Fibroblast of skin of left biceps (primary cell): ENCODE measurements around the gene NMT2.
"Not testable (repeated sequence)": the region's sequence is repeated elsewhere in the genome, so short reads cannot be mapped to it uniquely, and the experiment has no call there.

ENCODE experiments used
- DNase-seq, 2 experiments: peaks; one replicate each; pipeline ENCODE4 v3.0.0-alpha.2; 2013; ENCODE audit warnings: low read depth in 2 of 2

NMT2 gene

DNA sequence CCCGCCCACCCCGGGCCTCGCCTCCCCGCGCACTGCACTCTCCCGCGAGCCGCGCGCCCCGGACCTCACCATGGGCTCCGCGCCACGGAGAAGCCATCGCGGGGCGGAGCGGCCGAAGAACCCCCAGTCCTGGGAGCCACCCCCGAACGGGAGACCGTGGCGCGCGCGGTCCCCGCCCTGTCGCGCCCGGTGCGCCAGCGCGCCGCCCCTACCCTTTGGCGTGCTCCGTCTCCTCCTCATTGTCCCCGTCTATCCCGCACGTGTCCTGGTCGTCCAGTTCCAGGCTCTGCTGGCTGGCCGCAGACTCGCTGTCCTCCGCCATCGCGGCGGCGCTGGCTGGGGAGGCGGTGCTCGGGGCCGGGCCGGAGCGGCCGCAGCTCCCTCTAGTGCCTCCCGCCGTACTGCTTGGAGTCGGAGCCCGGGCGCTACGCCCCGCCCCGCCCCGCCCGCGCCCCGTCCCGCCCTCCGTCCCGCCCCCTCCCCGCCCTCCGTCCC, at the start of gene NMT2:
Gene NMT2, minus strand, starts transcription at position 403 of the 495 bp plus-strand sequence. Its CDS starts 81 bp downstream, at position 322.
- no peak for DNase-seq

DNA sequence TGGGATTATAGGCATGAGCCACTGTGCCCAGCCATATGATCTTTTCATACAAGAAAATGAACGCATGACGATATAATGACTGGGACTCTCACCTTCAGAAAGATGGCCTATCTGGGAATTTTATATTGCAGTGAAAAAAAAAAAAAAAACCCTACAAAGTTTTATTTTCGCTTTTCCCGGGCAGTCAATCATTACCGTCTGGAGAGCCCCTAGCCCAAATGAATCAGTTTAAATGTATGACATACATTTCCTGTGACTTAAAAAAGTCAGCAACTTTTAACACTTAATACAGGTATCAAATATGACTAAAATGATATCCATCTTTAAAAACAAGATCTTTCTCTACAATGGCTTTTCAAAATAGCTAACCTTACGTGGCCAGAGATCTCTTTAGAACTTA, 48.2 kb upstream of the NMT2 start:
- no peak for DNase-seq

DNA sequence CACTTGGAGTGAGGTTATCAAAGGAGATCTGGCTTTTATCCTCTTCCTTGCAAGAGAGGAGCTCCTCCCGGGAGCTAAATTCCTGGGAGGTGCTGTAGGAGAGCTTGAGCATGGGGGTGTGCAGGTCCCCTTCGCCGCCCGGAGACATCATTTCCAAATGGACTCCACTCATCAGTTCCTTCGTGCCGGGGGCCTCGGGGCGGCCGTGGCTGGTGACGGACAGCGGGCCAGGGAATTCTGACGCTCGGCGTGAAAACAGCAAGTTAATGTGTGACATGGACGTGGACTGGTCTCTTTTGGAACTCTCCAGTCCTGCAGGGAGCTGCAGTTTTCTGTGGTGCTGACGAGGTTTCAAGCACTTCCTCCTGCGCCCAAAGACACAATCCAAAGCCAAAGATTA, 45.7 kb upstream of the NMT2 start:
- no peak for DNase-seq

DNA sequence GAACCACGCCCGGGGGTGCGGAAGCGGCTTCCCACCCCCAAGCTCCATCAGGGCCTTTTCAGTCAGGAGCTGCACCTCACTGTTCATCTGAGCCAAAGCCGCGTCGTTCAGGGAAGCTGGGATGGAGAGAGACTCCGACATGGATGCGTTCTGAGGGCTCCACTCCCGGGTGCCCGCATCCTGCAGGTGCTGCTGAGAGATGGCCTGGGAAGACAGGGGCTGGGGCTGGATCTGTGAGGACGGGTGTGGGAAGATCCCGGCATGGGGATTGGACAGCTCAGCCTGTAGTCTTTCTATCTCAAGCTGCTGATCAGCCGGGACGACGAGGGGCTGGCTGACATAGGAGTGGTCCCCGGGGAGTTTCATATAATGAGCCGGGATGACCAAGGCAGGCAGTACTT, 45.0 kb upstream of the NMT2 start:
- no peak for DNase-seq

DNA sequence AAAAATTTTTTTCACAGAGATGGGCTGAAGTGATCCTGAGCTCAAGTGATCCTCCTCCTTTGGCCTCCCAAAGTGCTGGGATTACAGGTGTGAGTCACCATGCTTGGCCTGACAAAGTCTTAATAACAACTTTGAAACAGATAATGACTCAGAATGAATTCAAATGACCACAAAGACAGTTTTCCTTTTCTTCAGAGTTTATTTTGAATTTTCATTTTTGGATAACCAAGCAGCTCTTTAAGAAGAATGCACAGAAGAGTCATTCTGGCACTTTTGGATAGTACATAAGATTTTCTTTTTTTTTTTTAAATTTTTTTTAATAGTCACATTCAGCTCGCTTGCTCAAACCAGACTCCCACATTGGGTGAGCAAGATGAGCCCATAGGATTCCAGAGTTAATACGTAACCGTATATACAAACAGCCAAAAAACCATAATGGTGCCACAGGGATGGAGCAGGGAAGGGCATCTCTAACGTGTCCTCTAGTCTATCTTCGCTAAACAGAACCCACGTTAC, 43.0 kb upstream of the NMT2 start:
- DNase-seq: peak in 1 of 2 experiments; percentile 47

DNA sequence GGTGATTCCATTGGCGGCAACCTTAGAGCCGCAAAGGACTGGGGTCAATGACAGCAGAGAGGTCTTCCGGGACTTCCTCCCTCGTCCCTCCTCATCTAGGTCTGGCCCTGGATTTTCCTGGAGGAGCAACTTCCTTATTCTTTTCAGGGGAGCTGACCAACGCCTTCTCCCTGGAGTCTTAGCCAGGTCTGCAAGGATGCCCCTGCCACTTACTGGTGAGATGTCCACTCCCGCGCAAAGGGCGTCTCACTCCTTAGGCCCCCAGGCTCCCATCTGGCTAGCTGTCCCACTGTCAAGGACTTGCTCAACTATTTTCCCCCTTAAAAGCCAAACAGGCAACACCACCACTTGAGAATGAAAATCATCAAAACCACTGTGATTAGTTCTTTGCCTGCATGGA, 42.0 kb upstream of the NMT2 start:
- no peak for DNase-seq

DNA sequence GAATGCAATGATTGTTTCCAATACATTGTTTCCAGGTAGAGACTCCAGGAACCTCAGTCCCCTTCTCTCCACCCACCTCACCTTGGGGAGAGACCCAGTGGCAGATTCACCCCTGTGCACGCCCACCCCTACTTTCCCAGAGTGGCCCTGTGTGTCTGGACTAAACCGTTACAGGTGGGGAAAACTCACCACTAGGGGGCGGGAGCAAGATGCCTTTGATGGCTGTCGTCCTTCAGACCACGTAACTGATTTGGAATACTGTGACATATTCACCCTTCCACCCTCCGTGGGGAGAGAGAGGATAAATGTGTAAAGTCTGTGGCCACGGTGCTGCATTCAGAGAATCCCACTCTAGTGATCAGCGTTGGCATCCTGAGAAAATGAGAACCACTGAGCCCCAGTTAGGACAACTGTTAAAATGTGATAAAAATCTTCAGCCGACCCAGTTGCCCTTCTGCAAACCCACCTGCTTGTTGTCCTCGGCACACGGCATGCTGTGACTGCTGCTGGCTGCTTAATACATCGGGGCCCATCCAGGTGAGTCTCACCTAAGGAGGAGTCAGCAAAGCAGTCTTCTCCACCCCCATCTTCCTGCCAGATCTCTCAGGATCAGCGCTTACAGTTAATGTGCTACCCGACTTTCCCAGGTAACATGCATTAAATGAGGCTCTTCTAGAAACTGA, 41.5 kb upstream of the NMT2 start:
- peak in 1 of 2 experiments; percentile 32 for DNase-seq

DNA sequence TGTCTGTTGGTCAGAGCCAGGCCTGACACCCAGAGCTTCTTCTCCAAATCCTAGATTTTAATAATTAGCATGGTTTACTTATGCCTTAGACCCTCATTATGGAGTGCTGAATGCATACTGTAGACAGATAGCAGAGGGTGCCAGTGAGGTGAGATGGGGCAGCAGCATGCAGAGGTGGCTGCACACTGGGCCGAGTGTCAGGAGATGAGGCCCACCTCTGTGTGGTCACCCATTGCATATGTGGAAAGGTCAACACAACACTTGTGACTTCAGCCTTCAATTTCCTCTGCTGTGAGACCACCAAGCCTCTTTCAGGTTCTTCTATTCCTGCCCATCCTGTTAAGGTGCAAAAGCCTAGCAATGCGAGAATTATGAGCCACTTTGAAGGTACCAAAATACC, 39.7 kb upstream of the NMT2 start:
- no peak for DNase-seq

DNA sequence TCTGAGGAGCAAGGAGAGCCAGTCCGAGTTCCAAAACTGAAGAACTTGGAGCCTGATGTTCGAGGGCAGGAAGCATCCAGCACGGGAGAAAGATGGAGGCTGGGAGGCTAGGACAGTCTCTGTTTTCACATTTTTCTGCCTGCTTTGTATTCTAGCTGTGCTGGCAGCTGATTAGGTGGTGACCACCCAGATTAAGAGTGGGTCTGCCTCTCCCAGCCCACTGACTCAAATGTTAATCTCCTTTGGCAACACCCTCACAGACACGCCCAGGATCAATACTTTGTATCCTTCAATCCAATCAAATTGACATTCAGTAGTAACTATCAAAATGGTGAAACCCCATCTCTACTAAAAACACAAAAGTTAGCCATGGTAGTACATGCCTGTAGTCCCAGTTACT, 38.9 kb upstream of the NMT2 start:
- not testable (repeated sequence) for DNase-seq

DNA sequence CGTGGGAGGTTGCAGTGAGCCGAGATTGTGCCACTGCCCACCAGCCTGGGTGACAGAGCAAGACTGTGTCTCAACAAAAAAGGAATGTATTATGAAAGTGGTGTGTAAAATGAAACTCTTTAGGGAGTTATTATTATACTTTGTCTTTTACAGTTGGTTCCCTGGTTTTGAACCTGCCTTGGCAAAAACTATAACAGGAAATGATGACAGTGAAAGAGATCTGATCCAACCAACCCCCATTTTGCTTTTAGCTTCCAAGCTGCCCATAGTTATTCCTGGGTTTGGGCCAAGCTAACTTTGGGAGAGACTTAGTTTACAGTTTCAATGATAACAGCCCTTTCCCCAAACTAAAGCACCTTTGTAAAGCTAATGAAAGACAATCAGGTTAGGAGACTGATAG, 34.1 kb upstream of the NMT2 start:
- DNase-seq: no peak

DNA sequence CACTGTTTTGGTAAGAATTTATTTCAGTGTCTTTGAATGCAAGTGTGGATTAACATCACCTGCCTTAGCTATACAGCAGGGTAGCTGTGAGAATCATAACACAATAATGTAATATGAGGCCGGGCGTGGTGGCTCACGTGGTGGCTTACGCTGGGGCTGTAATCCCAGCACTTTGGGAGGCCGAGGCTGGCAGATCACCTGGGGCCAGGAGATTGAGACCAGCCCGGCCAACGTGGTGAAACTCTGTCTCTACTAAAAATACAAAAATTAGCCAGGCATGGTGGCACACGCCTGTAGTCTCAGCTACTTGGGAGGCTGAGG, 33.8 kb upstream of the NMT2 start:
- not testable (repeated sequence) for DNase-seq

DNA sequence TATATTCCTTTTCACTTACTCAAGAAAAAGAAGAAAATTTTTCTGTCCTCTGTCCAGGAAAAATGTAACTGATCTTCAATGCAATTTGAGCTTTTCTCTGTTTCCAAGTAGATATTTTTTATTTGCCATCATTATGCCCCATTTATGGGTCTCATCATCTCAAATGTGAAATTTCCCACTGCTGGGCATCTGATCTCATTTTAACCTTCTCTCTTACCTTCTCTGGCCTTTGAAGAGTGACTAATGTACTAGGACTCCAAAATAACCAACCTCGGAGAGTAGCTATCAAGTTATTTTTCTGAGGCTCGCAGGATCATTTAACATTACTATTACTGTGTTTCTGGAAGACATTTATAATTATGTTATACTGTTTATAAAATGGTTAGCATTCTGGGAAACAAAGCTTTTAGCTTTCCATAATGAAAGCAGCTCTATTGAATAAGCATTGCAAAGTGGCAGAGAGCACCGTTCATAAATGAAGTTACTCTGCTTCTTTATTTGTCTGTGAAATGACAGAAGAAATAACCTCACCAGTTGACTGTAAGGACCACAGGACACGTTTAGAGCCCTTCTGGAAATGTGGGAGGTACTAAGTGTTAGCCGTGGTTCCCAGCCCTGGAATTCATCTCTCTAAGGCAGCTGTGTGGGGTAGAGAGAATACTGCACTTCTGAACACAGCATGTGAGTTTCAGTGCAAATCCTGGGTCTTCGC, 33.3 kb upstream of the NMT2 start:
- DNase-seq: no peak

DNA sequence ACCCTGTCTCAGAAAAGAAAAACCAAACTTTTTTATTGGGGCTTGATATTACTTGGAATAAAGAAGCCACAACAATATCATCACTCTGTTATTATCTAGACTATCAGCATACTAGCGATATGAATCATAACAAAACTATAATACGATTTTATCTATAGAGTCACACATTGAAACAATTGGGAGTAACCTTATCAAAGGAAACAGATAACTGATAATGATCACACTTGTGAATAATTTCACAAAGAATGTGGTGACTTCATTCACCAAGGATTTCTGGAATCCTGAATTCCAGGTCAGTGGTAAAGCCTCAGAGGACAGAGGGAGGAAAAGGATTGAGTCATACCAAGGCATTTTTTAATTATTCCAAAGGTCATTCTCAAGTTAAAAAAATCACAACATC, 32.1 kb upstream of the NMT2 start:
- DNase-seq: peak; percentile 85 to 86

DNA sequence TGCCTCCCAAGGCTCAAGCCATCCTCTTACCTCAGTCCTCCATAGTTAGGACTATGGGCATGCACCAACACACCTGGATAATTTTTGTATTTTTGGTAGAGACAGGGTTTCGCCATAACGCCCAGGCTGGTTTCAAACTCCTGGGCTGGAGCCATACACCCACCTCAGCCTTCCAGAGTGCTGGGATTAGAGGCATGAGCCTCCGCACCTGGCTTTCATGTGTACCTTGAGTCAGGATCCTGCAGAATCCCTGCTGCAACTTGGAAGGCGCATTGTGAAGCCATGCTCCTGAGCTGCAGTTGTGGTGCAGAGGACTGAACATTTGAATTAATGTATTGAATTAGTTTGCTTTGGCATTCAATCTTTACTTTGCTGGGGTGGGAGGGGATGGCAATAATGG, 29.4 kb upstream of the NMT2 start:
- no peak for DNase-seq

DNA sequence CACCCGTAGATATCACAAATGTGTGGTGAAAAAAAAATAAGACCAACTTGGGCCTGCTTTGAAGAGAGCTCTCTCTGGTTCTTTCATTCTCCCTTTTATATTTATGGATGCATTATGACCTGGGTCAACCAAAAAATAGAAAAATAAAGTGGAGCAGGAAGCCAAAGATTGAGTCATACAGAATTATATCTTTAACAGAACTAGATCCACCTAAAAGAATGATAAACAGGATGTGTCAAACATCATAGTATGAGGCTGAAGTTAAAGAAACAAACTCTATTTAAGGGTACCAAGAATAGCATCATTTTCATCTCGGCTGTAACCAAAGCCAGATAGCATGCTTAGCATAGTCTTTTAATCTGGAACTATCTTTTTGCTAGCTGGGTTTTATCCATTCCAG, 28.8 kb upstream of the NMT2 start:
- no peak for DNase-seq

DNA sequence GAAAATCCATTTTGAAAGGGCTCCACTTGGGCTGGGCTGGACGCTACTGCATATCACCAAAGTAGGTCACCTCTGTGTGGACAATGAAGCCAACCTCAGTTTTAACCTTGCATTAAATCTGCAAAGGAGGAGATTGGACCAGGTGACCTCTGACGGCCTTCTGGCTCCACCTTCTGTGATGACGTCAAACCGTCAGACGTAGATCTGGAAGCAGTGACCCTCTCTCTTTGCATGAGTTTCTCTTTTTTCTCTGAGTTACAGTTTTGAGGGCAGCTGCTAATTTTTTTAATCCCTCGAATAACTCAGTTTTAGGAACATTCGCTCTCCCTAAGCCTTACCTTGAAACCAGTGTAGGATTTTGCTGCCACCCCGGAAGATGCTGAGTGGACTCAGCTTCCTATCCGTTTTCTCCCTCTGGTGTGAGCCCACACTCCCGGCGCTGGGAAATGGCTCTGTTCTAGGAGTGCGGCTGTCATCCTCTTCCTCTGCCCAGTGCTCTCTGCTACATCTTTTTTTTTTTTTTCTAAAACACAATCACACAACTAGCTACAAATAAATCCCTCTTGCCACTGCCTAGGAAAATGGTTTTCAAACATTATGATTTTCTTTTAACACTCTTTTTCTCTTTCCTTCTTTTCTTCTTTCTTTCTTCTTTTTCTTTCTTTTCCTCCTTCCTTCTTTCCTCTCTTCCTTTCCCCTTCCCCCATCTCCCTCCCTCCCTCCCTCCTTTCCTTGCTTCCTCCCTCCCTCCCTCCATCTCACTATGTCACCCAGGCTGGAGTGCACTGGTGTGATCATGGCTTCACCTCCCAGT, 27.7 kb upstream of the NMT2 start:
- DNase-seq: no peak

DNA sequence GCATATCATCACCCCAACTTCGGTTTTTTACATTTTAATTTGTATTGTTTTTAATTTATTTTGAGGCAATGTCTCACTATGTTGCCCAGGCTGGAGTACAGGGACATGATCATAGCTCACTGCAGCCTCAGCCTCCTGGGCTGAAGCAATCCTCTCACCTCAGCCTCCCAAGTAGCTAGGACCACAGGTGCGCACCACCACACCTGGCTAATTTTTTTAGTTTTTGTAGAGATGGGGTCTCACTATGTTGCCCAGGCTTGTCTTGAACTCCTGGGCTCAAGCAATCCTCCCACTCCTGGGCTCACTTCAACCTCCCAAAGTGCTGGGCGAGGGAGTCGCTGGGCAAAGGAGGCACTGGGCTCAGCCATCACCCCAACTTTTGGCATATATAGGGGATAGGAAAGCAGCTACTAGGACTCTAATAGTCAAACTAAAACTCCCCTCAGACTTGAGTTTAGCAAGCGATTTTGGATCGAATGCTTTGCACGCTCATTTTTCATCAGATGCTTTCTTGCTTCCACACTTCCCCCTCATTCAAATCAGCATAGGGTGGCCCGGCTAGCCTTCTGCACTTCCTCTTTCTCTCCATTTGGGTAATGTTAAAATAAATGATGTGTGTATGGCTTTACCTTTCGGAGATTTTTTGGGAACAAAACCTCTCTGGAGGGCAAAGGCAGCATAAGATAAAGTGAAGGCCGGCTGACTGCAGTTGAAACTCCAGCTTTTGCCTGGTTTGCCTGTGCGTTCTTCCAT, 20.8 kb upstream of the NMT2 start:
- DNase-seq: no peak

DNA sequence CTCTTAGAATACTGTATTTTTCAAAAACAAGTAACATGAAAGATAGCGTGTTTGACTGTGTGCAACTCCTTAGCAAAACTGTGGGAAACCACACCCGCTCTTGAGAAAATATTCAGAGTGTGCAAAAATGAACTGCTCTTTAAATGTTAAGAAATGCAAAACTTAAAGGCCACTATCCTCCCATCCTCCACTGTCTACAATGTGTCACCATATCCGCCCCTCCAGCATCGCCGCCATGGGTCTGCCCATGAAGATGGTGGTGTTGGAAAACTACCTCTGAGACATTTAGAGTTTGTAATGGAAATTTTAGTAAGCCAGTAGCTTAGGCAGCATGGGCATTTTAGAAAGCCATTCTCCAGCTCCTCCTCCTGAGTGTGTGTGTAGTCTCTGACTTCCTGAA, 20.1 kb upstream of the NMT2 start:
- no peak for DNase-seq

DNA sequence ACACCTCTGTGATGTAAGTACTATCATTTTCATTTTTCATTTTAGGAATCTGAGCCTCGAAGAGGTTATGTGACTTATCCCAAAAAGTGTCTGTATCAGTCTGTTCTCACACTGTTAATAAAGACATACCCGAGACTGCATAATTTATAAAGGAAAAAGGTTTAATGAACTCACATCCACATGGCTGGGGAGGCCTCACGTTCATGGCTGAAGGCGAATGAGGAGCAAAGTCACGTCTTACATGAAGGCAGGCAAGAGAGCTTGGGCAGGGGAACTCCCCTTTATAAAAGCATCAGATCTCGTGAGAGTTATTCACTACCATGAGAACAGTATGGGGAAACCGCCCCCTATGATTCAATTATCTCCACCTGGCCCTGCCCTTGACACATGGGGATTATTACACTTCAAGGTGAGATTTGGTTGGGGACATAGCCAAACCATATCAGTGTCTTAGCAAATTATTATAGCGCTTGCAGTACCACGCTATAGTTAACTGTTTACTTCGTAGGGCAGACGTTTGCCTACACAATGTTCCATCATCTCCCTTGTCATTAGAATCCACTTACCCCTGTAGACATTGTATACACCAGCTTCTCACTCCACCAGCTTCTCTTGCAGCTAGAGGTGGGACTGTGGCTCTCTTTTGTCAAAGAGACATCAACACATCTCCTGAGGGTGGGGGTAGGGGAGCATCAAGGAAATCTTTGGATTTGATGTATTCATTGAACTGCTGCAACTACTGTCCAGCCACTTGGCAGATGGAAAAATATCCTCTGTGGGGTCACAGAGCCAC, 15.4 kb upstream of the NMT2 start:
- DNase-seq: no peak

DNA sequence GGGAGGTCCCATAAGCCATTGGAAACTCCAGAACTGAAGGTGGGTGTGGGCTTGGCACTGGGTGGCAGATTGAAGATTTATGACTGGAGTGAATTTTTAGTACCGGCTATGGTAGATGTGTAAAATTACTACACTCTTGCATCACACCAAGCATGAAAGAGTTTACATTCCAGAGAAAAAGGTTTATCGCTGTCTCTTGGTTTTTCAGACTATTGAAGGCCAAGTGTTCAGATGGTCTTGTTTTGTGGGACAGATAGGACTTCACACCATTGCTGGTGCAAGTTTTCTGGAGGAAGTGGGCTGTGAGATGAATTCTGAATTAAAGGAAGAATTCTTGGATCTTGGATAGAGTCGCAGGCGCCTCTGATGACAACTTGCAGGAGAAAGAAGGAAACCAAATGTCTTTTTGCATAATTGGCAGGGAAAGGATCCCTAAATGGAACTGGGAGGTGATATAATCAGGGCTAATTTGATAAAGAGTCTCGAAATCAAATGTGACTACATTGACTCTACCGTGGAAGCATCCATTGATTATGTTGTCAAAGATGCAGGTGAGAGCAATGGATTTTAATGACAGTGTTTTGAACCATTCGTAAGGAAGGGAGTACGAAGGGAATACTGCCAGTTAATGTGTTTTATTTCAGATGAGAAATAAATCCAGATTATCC, 14.2 kb upstream of the NMT2 start:
- DNase-seq: peak in 1 of 2 experiments; percentile 43
